Loucy (cell line): ENCODE measurements around the gene AIG1.

Source experiments
- H2AFZ ChIP-seq: fragments of 200-600 bp; sonication (generic); 2 replicates; pipeline ENCODE4 v1.6.0; 2016; ENCODE audit warnings: antibody characterized with exemption, mild to moderate bottlenecking, low read length, moderate library complexity
- H3F3A ChIP-seq: fragments of 200-600 bp; 2 replicates; pipeline ENCODE4 v1.6.0; 2016; ENCODE audit warnings: antibody characterized with exemption, low read depth, mild to moderate bottlenecking
- H3K27me3 ChIP-seq: fragments of 200-600 bp; sonication (generic); 2 replicates; pipeline ENCODE4 v1.6.1; 2014; ENCODE audit warnings: low read length, mild to moderate bottlenecking; ENCODE audit not compliant: insufficient read depth, poor library complexity, severe bottlenecking
- H3K36me3 ChIP-seq: fragments of 200-600 bp; sonication (generic); 2 replicates; pipeline ENCODE4 v1.6.1; 2016; ENCODE audit warnings: low read length; ENCODE audit not compliant: insufficient read depth
- H3K4me1 ChIP-seq: fragments of 200-600 bp; sonication (generic); 2 replicates; pipeline ENCODE4 v1.5.1; 2014; ENCODE audit warnings: low read length, mild to moderate bottlenecking; ENCODE audit not compliant: insufficient read depth, poor library complexity, severe bottlenecking
- H3K4me2 ChIP-seq: fragments of 200-600 bp; sonication (generic); 2 replicates; pipeline ENCODE4 v1.6.0; 2014; ENCODE audit warnings: antibody characterized with exemption, low read length, low read depth, mild to moderate bottlenecking; ENCODE audit not compliant: poor library complexity, severe bottlenecking
- H3K4me3 ChIP-seq: fragments of 200-600 bp; sonication (generic); 2 replicates; pipeline ENCODE4 v1.5.1; 2014; ENCODE audit warnings: low read length, mild to moderate bottlenecking, mixed read lengths; ENCODE audit not compliant: poor library complexity, severe bottlenecking
- H3K79me2 ChIP-seq: fragments of 200-600 bp; sonication (generic); 2 replicates; pipeline ENCODE4 v1.6.1; 2014; ENCODE audit warnings: low read length; ENCODE audit not compliant: insufficient read depth
- H3K9ac ChIP-seq: fragments of 200-600 bp; sonication (generic); 2 replicates; pipeline ENCODE4 v1.6.0; 2014; ENCODE audit warnings: mild to moderate bottlenecking, low read depth, low read length, moderate library complexity; ENCODE audit not compliant: poor library complexity, severe bottlenecking
- H3K9me2 ChIP-seq: fragments of 200-600 bp; sonication (generic); replicated peaks from 2 replicates; pipeline ENCODE4 v1.6.1; 2016; ENCODE audit warnings: low read depth, low read length, mixed read lengths
- H3K9me3 ChIP-seq: fragments of 200-600 bp; sonication (generic); 2 replicates; pipeline ENCODE4 v1.6.1; 2014; ENCODE audit warnings: mild to moderate bottlenecking, antibody characterized with exemption, low read length, low read depth; ENCODE audit not compliant: insufficient read depth
- H4K20me1 ChIP-seq: fragments of 200-600 bp; sonication (generic); 2 replicates; pipeline ENCODE4 v1.6.0; 2014; ENCODE audit warnings: antibody characterized with exemption, low read length, mild to moderate bottlenecking; ENCODE audit not compliant: insufficient read depth, poor library complexity, severe bottlenecking
- EZH2phosphoT487 ChIP-seq: fragments of 200-600 bp; IDR thresholded peaks from 2 replicates; pipeline ENCODE4 v1.6.1; 2018; ENCODE audit warnings: antibody characterized with exemption, mild to moderate bottlenecking, moderate library complexity, borderline replicate concordance
- TF ChIP-seq, protein P1 (sequence below): fragments of 200-600 bp; sonication (generic); conservative IDR thresholded peaks from 2 replicates; pipeline ENCODE4 v1.5.1; 2014; ENCODE audit warnings: mild to moderate bottlenecking, antibody characterized with exemption, low read length

AIG1 gene

DNA sequence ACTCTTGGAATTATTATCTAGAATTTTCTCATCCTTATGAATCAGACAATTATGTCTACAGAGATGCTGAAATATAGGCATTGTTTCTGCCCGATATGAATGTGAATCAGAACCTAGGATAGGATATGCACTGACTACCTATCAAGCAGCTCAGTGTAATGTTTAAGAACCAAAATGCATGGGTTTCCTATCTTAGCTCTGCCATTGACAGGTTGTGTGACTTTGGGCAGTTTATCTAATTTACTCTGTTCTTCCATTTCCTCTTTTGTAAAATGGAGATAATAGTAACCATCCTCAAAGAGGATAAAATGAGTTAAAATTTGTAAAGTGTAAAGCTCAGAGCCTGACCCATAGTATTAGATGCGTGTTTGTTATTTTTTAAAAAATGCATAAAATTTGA is 10.2 kb upstream of the AIG1 start:
- no peak overlapping the region for H3K4me3 ChIP-seq
- H3K9me3 ChIP-seq = no peaks in the 10 kb centered on the region
- H3K4me1 ChIP-seq = no peaks in the 10 kb centered on the region
- TF ChIP-seq, protein P1, sequence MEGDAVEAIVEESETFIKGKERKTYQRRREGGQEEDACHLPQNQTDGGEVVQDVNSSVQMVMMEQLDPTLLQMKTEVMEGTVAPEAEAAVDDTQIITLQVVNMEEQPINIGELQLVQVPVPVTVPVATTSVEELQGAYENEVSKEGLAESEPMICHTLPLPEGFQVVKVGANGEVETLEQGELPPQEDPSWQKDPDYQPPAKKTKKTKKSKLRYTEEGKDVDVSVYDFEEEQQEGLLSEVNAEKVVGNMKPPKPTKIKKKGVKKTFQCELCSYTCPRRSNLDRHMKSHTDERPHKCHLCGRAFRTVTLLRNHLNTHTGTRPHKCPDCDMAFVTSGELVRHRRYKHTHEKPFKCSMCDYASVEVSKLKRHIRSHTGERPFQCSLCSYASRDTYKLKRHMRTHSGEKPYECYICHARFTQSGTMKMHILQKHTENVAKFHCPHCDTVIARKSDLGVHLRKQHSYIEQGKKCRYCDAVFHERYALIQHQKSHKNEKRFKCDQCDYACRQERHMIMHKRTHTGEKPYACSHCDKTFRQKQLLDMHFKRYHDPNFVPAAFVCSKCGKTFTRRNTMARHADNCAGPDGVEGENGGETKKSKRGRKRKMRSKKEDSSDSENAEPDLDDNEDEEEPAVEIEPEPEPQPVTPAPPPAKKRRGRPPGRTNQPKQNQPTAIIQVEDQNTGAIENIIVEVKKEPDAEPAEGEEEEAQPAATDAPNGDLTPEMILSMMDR = no peak
- TF ChIP-seq EZH2phosphoT487 = no peak
- H2AFZ ChIP-seq = no peak overlapping the region
- no peaks in the 10 kb centered on the region for H3K79me2 ChIP-seq
- H3K9me2 ChIP-seq = no peaks in the 10 kb centered on the region
- no peaks in the 10 kb centered on the region for H3K27me3 ChIP-seq
- no peaks in the 10 kb centered on the region for H3K36me3 ChIP-seq
- H3K9ac ChIP-seq = no peak overlapping the region
- no peak overlapping the region for H3K4me2 ChIP-seq
- no peaks in the 10 kb centered on the region for H4K20me1 ChIP-seq
- no peaks in the 10 kb centered on the region for H3F3A ChIP-seq

DNA sequence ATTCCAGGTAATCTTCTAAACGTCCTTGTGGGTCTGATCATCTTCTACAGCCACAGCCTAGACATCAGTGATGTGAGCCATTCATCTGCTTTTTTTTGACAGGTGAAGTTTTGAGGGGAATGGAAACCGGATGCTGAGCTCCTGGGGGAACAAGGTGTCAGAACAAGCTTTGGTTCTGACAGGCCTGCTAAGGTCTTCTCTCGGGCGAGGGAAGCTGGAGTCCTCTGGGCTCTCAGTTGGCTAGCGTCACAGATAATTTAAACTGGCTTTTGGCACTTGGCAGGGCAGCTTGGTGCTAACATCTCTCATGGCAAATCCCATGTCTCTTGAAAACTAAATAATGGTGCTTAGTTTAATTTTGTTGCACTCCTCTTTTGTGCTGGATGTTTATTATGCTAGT is 8.4 kb upstream of the AIG1 start:
- Histone ChIP-seq H3K27me3 (no peaks in the 10 kb centered on the region), H3K9me3 (no peaks in the 10 kb centered on the region), H2AFZ (no peak overlapping the region), H3K4me1 (no peaks in the 10 kb centered on the region), H3K9me2 (no peaks in the 10 kb centered on the region), H4K20me1 (no peaks in the 10 kb centered on the region), H3F3A (no peaks in the 10 kb centered on the region), H3K9ac (no peak overlapping the region), H3K79me2 (no peaks in the 10 kb centered on the region), H3K36me3 (no peaks in the 10 kb centered on the region), H3K4me2 (no peak overlapping the region), H3K4me3 (no peak overlapping the region)
- TF ChIP-seq EZH2phosphoT487 = no peak
- TF ChIP-seq, protein P1 = no peak

- no peaks in the 10 kb centered on the region for H4K20me1 ChIP-seq
- H2AFZ ChIP-seq = no peak overlapping the region
- no peaks in the 10 kb centered on the region for H3F3A ChIP-seq
- H3K4me2 ChIP-seq = no peak overlapping the region
- peaks cover 3% of the 10 kb centered on the region for H3K4me1 ChIP-seq
- H3K4me3 ChIP-seq = no peak overlapping the region
- H3K79me2 ChIP-seq = no peaks in the 10 kb centered on the region
- H3K36me3 ChIP-seq = no peaks in the 10 kb centered on the region
- no peak for TF ChIP-seq EZH2phosphoT487
- TF ChIP-seq, protein P1 = no peak
- no peaks in the 10 kb centered on the region for H3K27me3 ChIP-seq
- H3K9ac ChIP-seq = no peak overlapping the region
- no peaks in the 10 kb centered on the region for H3K9me3 ChIP-seq
- H3K9me2 ChIP-seq = no peaks in the 10 kb centered on the region
Measured at GRCh38 chr6:143053856-143054255, 6.8 kb upstream of the AIG1 start.
